ENCODE measurements around the gene NAA10.

Gene NAA10

DNA sequence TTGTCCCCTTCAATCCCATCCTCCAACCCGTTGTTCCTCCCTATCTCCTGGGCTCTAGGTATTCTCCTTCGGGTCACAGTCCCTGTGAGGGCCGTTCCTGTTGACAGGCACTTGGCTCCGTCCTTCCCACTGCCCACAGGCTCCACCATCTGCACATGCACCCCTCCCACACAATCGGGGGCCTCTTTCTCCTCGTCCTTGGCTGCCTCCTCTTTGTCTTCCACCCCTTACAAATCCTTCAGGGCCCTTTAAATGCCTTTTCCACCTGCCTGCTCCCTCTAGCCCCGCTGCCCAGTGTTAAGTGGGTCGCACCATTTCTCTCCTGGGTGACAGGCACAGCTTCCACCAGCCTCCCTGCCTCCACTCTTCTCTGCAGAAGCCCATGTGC, 33.1 kb downstream of the NAA10 start:
- Histone ChIP-seq H3K9me3 (ENCODE audit: control insufficient read depth, low read length) (no peaks in the 10 kb centered on the region), H3K9ac (no peak overlapping the region), H2AFZ (no peak overlapping the region), H3K36me3 (ENCODE audit: control insufficient read depth, insufficient read depth, low read length) (no peaks in the 10 kb centered on the region), H3K4me3 (ENCODE audit: low read depth, low read length) (no peak overlapping the region), H3K4me1 (no peaks in the 10 kb centered on the region), H3K27me3 (ENCODE audit: control insufficient read depth, insufficient read depth, low read length) (no peaks in the 10 kb centered on the region), H3K4me2 (ENCODE audit: low read length) (no peak overlapping the region), H3K79me2 (no peaks in the 10 kb centered on the region), H3K27ac (no peak overlapping the region)
- TF ChIP-seq, protein P1, sequence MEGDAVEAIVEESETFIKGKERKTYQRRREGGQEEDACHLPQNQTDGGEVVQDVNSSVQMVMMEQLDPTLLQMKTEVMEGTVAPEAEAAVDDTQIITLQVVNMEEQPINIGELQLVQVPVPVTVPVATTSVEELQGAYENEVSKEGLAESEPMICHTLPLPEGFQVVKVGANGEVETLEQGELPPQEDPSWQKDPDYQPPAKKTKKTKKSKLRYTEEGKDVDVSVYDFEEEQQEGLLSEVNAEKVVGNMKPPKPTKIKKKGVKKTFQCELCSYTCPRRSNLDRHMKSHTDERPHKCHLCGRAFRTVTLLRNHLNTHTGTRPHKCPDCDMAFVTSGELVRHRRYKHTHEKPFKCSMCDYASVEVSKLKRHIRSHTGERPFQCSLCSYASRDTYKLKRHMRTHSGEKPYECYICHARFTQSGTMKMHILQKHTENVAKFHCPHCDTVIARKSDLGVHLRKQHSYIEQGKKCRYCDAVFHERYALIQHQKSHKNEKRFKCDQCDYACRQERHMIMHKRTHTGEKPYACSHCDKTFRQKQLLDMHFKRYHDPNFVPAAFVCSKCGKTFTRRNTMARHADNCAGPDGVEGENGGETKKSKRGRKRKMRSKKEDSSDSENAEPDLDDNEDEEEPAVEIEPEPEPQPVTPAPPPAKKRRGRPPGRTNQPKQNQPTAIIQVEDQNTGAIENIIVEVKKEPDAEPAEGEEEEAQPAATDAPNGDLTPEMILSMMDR (IDR thresholded peaks at IDR 0.05), result no peak

DNA sequence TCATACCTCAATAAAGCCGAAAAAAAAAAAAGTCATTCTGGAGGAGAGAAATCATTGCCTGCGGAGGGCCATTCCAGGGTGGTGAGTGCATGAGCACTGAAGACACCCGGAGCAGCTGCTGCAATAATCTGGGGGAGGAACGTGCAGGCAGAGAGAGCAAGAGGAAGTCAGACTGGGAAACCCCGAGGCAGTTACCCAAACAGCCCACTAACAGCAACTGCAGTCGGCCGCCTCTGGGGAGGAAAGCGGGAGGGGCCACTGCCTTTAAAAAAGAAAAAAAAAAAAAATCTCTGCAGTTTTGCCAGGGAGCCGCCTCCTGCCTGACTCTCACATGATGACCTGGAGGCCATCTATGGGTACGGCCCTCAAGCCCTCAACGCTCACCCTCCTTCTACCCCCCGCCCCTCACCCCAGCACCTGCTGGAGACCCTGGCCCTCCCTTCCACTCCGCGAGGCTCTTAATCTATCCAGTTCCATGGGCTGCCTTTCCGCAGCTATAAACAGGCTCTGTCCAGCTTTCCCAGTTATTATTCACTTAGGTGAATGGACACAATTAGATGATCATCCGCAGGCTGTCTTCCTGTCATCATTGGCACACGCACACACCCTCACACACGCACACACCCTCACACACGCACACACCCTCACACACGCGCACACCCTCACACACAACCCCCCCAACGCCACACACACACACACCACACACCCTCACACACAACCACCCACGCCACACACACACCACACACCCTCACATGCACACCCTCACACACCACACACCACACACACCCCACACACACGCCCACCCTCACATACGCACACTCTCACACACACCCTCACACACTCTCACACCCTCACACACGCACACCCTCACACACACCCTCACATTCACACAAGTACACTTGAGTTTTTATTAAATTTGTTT, 33.7 kb downstream of the NAA10 start:
- Histone ChIP-seq H3K36me3 (ENCODE audit: control insufficient read depth, insufficient read depth, low read length) (no peaks in the 10 kb centered on the region), H3K79me2 (no peaks in the 10 kb centered on the region), H2AFZ (no peak overlapping the region), H3K27me3 (ENCODE audit: control insufficient read depth, insufficient read depth, low read length) (no peaks in the 10 kb centered on the region), H3K4me2 (ENCODE audit: low read length) (no peak overlapping the region), H3K4me1 (no peaks in the 10 kb centered on the region), H3K27ac (no peak overlapping the region), H3K9ac (no peak overlapping the region), H3K4me3 (ENCODE audit: low read depth, low read length) (no peak overlapping the region), H3K9me3 (ENCODE audit: control insufficient read depth, low read length) (no peaks in the 10 kb centered on the region)
- TF ChIP-seq, protein P1 (IDR thresholded peaks at IDR 0.05), result no peak

DNA sequence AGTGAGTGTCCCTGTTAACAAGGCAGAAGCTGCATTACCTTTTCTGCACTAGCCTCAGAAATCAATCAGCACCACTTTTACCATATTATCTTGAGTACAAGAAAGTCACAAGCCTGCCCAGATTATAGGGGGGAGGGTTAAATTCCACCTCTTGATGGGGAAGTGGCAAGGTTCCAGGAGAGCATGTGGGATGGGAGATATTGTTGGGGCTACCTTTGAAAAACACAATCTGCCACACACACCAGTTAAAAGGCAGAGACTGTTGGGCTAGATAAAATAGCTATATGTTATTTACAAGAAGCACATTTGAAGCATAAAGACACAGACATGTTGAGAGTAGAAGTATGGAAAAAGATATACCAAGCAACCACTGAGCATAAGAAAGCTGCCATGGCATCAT, 36.9 kb downstream of the NAA10 start:
- Histone ChIP-seq H3K27me3 (ENCODE audit: control insufficient read depth, insufficient read depth, low read length) (no peaks in the 10 kb centered on the region), H3K27ac (no peak overlapping the region), H3K4me3 (ENCODE audit: low read depth, low read length) (no peak overlapping the region), H3K4me2 (ENCODE audit: low read length) (no peak overlapping the region), H3K36me3 (ENCODE audit: control insufficient read depth, insufficient read depth, low read length) (no peaks in the 10 kb centered on the region), H3K9ac (no peak overlapping the region), H3K4me1 (no peaks in the 10 kb centered on the region), H3K9me3 (ENCODE audit: control insufficient read depth, low read length) (no peaks in the 10 kb centered on the region), H2AFZ (no peak overlapping the region), H3K79me2 (no peaks in the 10 kb centered on the region)
- TF ChIP-seq, protein P1 (IDR thresholded peaks at IDR 0.05), result no peak

DNA sequence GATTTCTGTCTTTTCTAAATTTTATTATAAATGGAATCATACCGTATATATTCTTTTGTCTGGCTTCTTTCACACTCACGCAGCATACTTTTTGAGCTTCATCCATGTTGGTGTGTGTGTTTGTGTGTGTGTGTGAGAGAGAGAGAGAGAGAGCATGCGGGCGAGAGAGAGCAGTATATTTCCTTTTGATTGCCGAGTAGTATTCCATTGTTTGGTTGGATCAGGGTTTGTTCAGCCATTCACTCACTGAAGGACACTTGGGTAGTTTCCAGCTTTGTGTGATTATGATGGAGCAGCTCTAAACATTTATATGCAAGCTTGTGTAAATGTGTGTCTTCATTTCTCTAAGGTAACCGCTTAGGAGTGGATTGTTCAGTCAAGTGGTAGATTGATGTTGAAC, 45.7 kb downstream of the NAA10 start:
- Histone ChIP-seq H3K9ac (no peak overlapping the region), H2AFZ (no peak overlapping the region), H3K4me1 (no peaks in the 10 kb centered on the region), H3K4me3 (ENCODE audit: low read depth, low read length) (no peak overlapping the region), H3K4me2 (ENCODE audit: low read length) (no peak overlapping the region), H3K36me3 (ENCODE audit: control insufficient read depth, insufficient read depth, low read length) (no peaks in the 10 kb centered on the region), H3K79me2 (no peaks in the 10 kb centered on the region), H3K27me3 (ENCODE audit: control insufficient read depth, insufficient read depth, low read length) (peaks cover 3% of the 10 kb centered on the region), H3K9me3 (ENCODE audit: control insufficient read depth, low read length) (no peaks in the 10 kb centered on the region), H3K27ac (no peak overlapping the region)
- TF ChIP-seq, protein P1 (IDR thresholded peaks at IDR 0.05), result no peak

DNA sequence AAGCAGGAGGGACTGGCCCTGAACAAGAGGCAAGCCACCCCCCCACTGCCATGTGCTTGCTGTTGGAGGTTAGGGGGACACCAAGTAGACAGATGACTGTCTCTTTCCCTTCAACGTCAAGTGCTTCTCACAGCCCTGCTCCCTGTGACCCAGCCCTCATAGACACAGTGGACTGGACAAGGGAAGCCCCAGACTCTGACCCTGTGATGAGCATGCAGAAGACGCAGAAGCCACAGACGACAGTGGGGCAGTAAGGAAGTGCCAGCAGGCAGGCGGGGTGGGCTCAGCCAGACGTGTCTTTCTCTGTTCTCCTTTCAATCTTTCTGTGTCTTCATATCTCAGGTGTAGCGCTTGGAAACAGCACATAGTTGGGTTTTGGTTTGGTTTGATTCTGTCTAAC, 46.5 kb downstream of the NAA10 start:
- TF ChIP-seq, protein P1 (IDR thresholded peaks at IDR 0.05), result no peak
- no peak overlapping the region for H3K4me3 ChIP-seq (ENCODE audit: low read depth, low read length)

More for the DNA sequence above, 46.5 kb downstream of the NAA10 start:
- peaks cover 3% of the 10 kb centered on the region for H3K27me3 ChIP-seq (ENCODE audit: control insufficient read depth, insufficient read depth, low read length)
- H3K9ac ChIP-seq, result no peak overlapping the region
- no peaks in the 10 kb centered on the region for H3K79me2 ChIP-seq
- H3K27ac ChIP-seq, result no peak overlapping the region
- no peak overlapping the region for H2AFZ ChIP-seq
- no peaks in the 10 kb centered on the region for H3K36me3 ChIP-seq (ENCODE audit: control insufficient read depth, insufficient read depth, low read length)
- no peaks in the 10 kb centered on the region for H3K9me3 ChIP-seq (ENCODE audit: control insufficient read depth, low read length)
- H3K4me1 ChIP-seq, result no peaks in the 10 kb centered on the region
- no peak overlapping the region for H3K4me2 ChIP-seq (ENCODE audit: low read length)

All from parathyroid adenoma (tissue), 2 donors.